HCT116 (cell line): ENCODE data around the gene GRIK5.

Experiments
- EZH2 ChIP-seq: fragments of 200-600 bp; sonication (generic); IDR thresholded peaks from 2 replicates; pipeline ENCODE4 v1.6.1; 2017; ENCODE audit warnings: antibody characterized with exemption, mixed run types
- POLR2AphosphoS5 ChIP-seq: IDR thresholded peaks from 2 replicates; pipeline ENCODE4 v1.6.1; 2011; ENCODE audit warnings: mild to moderate bottlenecking, low read depth, low read length, moderate library complexity
- ZFX ChIP-seq: fragments of 450-650 bp; IDR thresholded peaks from 2 replicates; pipeline ENCODE4 v1.6.1; 2017
- TF ChIP-seq, protein P1 (sequence below), 3 experiments: fragments of 200-600 bp in 1 of 3; sonication (generic) in 1 of 3; IDR thresholded peaks in 2 of 3; conservative IDR thresholded peaks in 1 of 3; 2 replicates each; pipeline ENCODE4 v1.5.1; 2012 to 2017; ENCODE audit warnings: low read depth in 2 of 3, low read length in 2 of 3, antibody characterized with exemption in 1 of 3, borderline replicate concordance in 1 of 3, control low read depth in 1 of 3, mild to moderate bottlenecking in 1 of 3, mixed read lengths in 1 of 3, mixed run types in 1 of 3, moderate library complexity in 1 of 3; ENCODE audit not compliant: insufficient read depth in 1 of 3
- TF ChIP-seq, protein P2 (sequence below): IDR thresholded peaks from 2 replicates; pipeline ENCODE4 v1.6.1; 2011; ENCODE audit warnings: mild to moderate bottlenecking, low read length, moderate library complexity; ENCODE audit not compliant: insufficient replicate concordance; ENCODE audit errors: extremely low read depth

DNA sequence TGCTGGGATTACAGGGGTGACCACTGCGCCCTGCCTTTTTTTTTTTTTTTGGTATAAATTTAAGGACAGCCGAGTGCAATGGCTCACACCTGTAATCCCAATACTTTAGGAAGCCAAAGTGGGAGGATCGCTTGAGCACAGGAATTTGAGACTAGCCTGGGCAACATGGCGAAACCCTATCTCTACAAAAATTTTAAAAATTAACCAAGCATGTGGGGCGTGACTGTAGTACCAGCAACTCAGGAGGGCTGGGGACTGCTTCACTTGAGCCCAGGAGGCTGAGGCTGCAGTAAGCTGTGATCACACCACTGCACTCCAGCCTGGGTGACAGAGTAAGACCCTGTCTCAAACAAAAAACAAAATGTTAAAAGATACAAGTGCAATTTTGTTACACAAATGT lies 27.5 kb upstream of the GRIK5 start:
- TF ChIP-seq, protein P1, sequence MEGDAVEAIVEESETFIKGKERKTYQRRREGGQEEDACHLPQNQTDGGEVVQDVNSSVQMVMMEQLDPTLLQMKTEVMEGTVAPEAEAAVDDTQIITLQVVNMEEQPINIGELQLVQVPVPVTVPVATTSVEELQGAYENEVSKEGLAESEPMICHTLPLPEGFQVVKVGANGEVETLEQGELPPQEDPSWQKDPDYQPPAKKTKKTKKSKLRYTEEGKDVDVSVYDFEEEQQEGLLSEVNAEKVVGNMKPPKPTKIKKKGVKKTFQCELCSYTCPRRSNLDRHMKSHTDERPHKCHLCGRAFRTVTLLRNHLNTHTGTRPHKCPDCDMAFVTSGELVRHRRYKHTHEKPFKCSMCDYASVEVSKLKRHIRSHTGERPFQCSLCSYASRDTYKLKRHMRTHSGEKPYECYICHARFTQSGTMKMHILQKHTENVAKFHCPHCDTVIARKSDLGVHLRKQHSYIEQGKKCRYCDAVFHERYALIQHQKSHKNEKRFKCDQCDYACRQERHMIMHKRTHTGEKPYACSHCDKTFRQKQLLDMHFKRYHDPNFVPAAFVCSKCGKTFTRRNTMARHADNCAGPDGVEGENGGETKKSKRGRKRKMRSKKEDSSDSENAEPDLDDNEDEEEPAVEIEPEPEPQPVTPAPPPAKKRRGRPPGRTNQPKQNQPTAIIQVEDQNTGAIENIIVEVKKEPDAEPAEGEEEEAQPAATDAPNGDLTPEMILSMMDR (IDR thresholded peaks at IDR 0.05 in 2 of 3, conservative IDR thresholded peaks at IDR 0.05 in 1 of 3; ENCODE audit: borderline replicate concordance in 1 of 3, insufficient read depth in 1 of 3, low read depth in 2 of 3, low read length in 2 of 3) = no peak
- no peak for TF ChIP-seq EZH2
- TF ChIP-seq ZFX = no peak
- TF ChIP-seq POLR2AphosphoS5 = no peak
- TF ChIP-seq, protein P2, sequence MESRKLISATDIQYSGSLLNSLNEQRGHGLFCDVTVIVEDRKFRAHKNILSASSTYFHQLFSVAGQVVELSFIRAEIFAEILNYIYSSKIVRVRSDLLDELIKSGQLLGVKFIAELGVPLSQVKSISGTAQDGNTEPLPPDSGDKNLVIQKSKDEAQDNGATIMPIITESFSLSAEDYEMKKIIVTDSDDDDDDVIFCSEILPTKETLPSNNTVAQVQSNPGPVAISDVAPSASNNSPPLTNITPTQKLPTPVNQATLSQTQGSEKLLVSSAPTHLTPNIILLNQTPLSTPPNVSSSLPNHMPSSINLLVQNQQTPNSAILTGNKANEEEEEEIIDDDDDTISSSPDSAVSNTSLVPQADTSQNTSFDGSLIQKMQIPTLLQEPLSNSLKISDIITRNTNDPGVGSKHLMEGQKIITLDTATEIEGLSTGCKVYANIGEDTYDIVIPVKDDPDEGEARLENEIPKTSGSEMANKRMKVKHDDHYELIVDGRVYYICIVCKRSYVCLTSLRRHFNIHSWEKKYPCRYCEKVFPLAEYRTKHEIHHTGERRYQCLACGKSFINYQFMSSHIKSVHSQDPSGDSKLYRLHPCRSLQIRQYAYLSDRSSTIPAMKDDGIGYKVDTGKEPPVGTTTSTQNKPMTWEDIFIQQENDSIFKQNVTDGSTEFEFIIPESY = no peak
